Activated CD8-positive, alpha-beta memory T cell treated with anti-CD3 and anti-CD28 coated beads, Interleukin-2, amount 50 U/mL, for 1 hour (primary cell): ENCODE data around the gene NFKBIZ.
A peak's percentile ranks its signal among the peaks of the same experiment; 100 is the strongest.

ENCODE experiments used
- DNase-seq: peaks from one replicate; pipeline ENCODE4 v3.0.0-alpha.2; 2020; ENCODE audit errors: extremely low read depth

NFKBIZ gene

DNA sequence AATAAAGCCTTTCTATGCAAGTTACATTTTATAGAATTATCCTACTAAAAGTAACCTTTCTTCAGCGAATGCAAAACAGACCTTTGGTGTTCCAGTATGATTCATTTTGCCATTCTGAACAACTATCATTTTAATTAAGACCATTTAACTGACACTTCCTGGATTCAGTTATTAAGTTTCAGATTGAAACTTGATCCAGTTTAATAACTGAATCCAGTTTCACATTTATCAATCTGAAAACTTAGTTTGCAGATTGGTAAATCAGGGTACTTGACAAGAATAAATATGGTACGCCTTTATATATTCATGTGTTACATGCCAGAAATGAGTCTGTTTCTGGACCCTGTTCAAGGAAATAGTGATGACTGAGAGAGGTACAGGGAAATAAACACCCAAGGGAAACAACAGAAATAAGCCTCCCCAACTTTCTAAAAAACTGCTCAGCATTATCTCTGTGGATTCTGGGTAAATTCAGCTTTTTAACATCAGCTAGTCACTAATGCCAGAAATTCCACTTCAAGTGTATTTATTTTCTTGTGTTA is 23.3 kb upstream of the NFKBIZ start:
- DNase-seq, result no peak

DNA sequence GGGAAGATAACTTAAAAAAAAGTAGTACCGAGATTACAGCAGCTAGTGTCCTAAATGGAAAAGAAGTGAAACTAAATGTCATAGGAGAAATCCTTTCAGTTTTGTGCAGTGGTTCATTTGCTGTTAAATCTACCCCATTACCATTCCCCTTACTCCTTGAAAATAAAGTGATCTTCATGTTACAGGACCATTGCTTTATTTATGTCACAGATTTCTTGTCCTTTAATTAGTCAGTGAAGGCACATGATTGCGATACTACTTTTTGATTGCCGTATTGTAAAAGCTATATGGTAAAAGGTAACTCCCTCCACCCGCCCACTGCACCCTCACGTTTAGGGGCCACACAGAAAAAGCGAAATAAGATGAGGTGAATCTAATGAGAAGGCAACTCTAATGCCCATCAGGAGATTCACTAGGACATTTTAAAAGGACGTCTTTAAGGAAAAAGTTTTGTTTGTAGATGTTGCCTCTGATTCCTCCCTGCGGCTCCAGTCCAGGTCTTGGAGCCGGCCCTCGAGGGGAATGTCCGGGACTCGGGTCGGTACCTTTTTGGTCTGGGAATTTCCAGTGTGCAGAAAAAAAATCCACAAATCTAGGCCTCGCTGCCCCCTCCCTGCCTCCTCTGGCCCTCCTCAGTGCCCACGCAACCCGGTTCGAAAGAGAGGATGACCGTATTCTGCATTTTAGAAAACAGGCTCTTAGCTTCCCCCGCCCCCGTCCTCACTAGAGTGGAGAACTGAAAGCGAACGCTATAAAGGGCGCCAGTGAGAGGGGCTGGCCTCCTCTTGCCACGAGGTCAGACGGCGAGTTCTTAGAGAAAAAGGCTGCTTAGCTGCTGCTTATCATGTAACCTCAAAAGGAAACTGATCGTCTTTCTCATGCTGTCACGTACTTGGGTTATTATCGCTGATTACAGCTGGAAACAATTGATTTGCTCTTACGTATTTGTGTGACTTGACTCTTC is 21.8 kb upstream of the NFKBIZ start:
- DNase-seq, result peak; percentile 61

DNA sequence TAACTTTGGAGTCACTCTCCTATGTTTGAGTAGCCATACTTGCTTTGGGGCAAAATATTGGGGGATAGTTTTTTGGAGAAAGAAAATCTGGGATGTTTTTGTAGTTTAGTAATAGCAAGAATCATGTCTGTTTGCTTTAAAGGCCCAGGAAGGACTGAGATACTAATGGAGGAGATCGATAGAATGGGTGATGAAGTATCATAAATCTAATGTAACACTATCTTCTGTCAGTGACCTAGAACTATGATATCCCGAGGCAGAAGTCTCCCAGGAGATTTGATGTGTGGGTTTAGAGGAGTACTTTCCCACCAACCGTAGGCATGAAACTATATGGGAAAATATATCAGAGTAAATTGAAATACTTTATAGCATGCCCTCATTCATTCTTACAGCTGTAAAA is 21.0 kb upstream of the NFKBIZ start:
- no peak for DNase-seq

DNA sequence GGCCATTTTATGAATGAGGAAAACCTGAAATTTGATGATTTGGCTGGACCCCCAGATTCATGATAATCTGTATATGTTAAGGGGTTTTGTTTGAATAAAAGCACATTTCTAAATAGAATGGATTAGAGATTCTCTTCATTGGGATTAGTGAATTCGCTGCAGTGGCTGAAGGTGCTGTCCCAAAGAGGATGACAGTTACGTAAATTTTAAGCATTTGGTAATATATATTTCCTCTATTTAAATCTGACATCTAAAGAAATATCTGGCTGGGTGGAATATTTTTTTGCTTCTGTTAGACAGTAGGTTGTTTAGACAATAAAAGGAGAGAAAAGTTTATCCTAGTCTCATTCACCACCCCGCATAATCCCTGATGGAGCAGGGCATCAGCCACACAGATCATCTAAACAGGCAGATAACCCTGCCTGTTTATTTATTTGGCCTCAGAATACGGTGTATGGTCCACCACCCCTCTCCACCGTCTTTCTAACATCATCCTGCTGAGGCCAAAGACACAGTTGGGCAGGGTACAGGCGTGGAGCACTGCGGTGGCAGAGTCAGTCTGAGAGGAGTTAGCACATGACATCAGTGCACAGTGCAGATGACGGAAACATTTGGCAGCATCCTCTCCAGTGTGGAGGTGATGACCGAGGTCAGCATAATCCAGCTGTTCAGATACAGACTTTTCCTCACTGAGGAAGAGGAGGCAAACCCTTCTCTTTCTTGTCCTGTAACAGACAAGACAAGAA is 20.4 kb upstream of the NFKBIZ start:
- DNase-seq, result no peak

DNA sequence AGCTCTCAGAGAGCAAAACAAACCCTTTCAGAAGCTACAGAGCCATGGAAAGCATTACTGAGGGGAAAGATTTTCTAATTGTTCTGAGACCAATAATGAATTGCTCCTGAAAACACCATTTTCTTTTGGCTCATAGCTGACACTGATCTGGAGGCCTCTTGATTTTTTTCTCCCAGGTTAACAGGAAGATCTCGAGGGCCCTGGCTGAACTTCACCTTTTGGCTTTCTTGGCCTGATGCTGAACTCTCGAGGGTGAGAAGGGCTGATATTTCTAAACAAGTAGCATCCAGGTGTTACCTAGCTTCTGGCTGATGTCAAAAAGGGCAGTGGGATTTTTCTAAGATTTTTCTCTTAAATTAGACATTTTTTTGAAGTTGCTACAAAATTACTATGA is 19.9 kb upstream of the NFKBIZ start:
- DNase-seq, result no peak

DNA sequence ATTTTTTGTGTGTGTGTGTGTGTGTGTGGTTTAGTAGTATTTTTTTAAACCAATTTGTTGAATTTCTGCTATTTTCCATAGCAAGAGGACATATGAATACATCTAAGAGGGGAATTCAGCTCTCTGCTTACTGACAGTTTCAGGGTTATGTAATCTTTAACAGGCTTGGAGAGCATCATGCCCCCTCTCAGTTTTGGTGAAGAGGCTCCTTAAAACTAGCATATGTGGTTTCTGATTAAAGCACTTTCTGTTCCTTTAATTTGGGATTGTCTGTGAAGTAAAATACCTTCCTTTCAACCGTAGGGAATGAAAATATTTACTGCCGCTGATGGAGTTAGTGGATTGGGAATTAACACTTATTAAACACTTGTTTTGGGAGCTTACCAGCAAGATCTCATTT is 19.4 kb upstream of the NFKBIZ start:
- DNase-seq, result no peak

DNA sequence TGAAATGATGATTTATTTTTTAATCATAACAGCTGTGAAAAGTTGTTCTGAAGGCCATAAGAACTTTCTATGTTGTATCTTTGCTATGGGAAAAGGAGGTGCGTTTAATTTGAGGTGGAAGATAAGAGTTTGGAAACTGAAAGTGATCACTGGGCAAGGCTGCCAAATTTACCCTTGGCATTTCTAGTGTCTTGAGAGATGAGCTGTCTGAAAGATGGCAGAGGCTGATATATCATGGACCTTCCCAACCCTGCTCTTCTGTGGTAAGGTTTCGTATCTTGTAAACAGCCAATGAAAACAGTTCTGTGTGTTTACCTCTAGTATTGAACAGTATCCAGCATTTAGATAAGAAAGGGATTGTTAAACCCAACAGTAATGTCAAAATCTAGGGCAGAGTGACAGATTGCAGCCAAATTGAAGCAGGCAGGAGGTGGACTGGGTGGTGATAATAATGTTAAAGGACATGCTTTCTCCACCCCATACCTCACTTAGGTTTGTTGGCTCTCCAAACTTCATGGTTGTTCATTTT is 15.8 kb upstream of the NFKBIZ start:
- DNase-seq, result no peak

DNA sequence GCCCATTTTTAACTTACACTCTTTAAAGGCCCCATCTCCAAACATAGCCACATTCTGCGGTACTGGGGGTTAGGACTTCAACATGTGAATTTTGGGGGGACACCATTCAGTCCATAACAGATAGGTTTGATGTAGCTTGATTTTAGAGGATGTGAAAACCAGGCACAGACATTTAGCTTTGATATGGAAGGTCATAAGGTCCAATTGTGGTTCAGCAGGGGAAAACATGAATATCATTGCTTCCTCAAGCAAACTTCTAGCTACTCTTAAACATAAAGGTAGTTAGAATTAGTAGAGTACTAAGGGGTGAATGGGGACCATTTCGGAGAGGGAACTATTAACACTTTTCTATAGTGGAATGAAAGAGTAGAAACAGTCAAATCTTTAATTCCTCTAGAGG is 13.6 kb upstream of the NFKBIZ start:
- DNase-seq, result no peak

DNA sequence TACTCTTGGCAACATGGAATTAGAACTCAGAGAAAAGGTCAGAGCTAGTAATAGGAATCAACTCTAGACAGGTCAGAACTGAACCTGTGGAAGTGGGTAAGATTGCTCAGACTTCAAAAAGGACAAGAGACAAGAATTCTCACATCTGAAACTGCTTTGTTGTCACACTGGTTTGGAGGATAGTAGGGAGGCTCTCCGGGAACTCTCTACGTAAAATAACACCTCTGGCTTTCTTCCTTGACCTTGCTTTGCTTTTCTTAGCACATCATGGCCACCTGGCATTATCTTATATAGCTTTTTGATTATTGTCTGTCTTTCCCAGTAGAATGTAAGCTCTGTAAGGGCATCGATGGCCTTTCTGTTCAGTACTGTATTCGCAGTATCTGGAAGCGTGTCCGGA is 13.2 kb upstream of the NFKBIZ start:
- DNase-seq, result no peak

DNA sequence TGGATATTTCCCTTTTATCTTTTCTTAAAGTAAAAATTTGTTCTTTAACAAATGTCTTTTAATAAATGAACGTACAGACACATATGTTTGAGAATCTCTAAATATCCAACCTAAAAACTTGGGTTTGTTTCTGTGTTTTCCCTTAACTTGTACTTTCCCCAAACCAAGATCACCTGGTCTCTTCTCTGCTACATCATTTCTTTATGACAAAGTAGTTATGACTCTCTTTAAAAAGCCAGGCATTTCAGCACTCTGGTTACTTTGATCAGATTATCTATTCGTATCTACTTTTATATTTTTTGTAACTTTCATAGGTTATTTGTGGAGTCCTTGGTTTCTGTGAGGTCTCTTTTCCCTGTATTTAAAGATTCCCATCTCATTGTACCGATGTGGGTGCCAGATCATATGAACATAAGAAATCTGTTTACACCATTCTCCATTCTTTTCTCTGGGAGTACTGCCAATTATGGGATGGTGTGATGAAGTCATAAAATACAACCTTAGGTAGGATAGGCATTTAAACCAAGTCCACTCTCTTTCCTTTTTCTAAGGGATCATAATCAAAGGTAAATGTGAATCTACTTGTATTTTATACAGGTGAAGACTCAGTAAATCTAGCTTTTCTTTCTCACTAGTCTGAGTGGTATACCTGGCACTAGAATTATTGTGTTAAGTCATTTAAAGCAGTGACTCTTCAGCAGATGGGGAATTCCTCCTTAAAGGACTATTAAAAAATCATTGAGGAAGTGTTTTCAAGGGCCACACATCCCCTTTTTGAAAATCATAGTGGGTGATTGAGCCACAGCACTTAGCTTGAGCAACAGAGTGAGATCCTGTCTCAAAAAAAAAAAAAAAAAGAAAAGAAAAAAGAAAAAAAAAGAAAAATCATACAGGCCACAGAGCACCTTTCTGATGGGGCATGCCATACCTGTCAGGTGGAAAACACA is 12.4 kb upstream of the NFKBIZ start:
- DNase-seq, result no peak

DNA sequence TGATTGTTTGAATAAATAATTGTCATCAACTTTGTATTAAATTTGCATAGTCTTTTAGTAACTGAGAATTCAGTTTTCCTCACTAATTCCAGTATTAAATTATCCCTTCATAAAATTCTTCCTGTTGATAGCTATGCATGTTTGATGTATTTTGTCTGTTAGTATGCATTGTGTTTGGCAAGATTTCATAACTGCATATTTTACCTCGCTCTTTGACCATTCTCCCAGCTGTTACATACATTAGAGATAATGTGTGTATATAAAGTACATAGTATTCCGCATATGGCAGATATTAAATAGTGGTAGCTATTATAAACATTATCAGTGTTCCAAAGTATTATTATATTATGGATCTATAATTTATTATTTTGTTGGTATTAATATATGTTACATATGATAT is 10.6 kb upstream of the NFKBIZ start:
- no peak for DNase-seq

DNA sequence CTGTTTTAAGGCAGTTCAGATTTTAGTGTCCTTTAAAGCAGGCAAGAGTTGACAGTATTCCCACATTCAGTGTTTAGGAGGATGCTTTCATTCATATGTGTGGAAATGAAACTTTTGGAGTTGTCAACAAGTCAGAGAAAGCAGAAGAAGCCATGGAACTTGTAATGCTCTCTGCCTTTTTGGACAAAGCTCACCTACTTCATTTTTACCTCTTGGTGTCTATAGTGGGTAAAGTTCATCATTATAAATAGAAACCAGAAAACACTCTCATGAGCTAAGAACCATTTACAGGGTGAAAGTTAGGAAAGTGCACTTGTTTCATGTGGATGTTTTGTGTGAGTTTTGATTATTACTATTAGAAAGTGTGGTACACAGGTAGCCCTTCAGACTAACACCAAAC is 9.2 kb upstream of the NFKBIZ start:
- DNase-seq, result no peak

DNA sequence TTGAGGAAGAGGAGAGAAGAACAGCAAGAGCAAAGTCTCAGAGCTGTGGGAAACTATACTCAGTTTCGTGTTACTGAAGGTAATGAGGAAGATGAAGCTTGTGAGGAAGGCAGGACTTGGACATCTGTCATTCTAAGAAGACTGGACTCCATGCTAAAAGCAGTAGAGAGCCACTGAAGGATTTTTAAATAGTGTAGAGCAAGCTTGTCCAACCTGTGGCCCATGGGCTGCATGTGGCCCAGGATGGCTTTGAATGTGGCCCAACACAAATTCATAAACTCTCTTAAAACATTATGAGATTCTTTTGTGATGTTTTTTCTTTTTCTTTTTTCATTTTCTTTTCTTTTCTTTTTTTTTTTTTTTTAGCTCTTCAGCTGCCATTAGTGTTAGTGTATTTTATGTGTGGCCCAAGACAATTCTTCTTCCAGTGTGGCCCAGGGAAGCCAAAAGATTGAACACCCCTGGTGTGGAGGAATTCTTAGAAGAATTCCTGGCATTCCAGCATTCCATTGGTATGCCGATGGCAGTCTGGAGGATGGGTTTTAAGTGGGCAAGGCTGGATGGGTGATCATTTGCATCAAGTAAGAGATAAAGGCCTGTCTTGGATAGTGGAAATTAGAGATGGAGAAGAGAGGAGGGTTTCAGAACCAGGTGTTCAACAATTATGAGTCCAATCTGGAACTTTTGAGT is 6.9 kb upstream of the NFKBIZ start:
- DNase-seq, result no peak

DNA sequence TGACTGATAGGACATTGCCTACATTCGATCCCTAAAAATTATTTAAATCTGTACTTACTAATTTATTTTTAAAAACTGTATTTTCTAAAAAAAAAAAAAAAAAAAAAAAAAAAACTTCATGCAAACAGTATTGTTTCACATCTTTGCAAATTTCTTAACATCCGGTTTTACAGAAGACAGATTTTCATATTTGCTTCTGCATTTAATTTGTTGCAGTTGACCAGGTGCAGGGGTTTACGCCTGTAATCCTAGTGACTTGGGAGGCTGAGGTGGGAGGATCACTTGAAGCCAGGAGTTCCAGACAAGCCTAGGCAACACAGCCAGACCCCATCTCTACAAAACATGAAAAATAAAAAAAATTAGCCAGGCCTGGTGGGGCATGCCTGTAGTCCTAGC is 6.4 kb upstream of the NFKBIZ start:
- DNase-seq, result no peak

DNA sequence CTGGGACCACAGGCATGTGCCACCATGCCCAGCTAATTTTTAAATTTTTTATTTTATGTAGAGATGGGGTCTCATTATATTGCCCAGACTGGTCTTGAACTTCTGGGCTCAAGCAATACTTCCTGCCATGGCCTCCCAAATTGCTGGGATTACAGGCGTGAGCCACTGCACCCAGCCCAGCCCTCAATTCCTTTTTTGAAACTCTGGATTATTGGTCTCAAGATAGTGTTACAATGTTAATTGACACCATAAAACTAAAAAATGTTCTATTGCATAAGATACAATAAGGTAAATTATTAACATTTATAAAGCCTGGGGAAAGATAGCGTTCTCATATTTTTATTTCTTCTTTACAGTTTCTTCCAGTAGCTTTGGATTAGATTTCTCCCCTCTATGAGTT is 3.9 kb upstream of the NFKBIZ start:
- DNase-seq, result no peak

DNA sequence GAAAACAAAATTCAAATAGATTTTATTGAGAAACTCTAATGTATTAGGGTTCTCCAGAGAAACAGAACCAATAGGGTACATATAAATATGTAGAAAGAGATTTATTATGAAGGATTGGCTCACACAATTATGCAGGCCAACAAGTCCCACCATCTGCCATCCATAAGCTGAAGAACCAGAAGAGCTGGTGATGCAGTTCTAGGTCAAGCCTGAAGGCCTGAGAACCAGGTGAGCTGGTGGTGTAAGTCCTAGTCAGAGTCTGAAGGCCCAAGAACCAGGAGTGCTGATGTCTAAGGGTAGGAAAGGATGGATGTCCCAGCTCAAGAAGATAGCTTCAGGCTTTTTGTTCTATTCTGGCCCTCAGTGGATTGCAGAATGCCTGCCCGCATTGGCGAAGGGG is 2.6 kb upstream of the NFKBIZ start:
- no peak for DNase-seq

DNA sequence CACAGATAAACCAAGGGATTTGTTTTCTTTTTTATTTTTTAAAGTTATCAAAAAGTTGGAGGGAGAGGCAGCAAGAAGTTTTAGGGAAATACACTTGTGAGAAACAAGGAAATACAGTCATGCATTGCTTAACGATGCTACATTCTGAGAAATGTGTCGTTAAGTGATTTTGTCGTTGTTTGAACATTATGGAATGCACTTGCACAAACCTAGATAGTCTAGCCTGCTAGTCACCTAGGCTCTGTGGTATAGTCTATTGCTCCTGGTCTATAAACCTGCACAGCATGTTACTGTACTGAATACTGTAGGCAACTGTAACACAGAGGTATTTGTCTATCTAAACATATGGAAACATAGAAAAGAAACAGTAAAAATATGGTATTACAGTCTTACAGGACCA is 2.0 kb upstream of the NFKBIZ start:
- no peak for DNase-seq

DNA sequence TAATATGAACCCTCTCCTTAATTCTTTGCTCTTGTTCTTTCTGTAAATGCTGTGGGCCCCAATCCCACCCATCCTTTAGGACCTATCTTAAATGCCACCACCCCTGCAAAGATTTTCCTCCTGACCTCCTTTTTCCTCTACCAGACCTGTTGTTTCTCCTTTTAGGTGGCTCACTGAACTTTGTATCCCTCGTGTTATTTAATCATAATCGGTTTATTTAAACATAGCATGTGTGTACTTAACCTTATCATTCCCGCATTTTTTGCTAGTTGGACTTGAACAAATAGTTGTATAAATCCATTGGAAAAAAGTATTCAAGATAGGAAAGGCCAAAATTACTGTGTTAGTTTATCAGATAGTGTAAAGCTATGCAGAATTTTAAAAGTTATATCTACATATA is 988 bp upstream of the NFKBIZ start:
- DNase-seq, result no peak

DNA sequence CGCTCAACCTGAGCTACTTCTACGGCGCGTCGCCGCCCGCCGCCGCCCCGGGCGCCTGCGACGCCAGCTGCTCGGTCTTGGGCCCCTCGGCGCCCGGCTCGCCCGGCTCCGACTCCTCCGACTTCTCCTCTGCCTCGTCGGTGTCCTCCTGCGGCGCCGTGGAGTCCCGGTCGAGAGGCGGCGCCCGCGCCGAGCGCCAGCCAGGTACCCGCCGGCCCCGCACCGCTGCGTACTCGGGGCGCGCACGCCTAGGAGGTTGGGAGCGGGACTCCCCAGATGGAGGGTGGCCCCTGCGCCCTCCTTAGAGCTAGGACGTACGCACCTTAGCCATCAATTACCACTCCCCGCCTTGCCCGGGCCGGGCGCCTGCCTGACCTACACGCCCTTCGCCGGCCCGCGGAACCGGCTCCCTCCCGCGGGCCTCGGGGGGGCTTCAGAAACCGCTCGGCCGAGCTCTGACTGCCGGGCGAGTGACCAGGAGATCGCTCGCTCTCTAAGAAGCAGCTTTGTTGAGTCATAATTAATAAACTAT is 466 bp downstream of the NFKBIZ start:
- DNase-seq, result no peak

DNA sequence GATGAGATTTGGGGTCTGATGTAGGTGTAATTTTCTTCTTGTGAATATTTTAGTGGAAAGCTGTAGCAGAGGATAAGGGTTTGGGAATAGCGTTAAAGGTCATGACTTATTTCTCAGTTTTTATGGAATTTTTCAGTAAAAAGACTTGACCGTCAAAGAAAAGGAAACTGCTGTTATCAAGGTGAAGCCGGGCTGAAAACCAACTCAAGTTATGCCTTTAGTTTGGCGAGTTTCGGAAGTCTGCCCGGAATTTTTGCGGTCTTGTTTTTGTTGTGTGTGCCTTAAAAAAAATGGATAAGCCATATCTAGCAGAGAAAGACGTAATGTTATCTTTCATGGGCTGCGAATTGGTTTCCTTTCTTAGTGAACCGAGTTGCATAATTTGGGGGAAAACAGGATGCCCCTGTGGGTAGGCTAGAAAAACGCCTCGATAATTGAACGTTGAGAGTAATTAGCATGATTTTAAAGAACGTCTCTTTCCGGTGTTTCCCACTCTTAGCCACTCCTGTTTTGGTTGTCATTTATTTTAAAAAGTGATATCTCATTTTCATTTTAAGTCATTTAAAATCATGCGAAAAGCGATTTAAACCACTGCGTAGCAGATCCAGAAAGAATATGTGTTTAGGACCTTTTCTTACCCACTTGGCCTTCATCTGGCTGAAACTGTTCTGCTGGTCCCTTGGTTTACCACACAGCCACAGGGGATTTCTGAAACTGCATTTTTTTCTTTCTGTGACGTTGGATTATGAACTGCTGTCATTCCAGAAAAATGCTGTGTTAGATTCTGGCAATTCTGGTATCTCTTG is 1.1 kb downstream of the NFKBIZ start:
- DNase-seq, result peak; percentile 39
